ENCODE measurements around the gene NREP.

The NREP gene

GRCh38 chr5:111783537-111783936 lies 26.5 kb upstream of the NREP start:
- Histone ChIP-seq H3K4me3 (ENCODE audit: low read length in 2 of 2) (no peak overlapping the region), H3K9me3 (ENCODE audit: control insufficient read depth in 2 of 2, low read length in 2 of 2) (no peaks in the 10 kb centered on the region), H3K4me1 (ENCODE audit: control insufficient read depth in 2 of 2, insufficient read depth in 2 of 2, low read length in 2 of 2) (no peaks in the 10 kb centered on the region), H3K9ac (ENCODE audit: low read depth in 1 of 2, low read length in 2 of 2) (no peak overlapping the region), H3K27ac (ENCODE audit: low read depth in 2 of 2, low read length in 2 of 2) (no peak overlapping the region), H3K27me3 (ENCODE audit: control insufficient read depth in 2 of 2, insufficient read depth in 2 of 2, low read length in 2 of 2) (no peaks in the 10 kb centered on the region), H3K36me3 (ENCODE audit: control insufficient read depth in 2 of 2, insufficient read depth in 2 of 2, low read length in 2 of 2) (no peaks in the 10 kb centered on the region)

DNA sequence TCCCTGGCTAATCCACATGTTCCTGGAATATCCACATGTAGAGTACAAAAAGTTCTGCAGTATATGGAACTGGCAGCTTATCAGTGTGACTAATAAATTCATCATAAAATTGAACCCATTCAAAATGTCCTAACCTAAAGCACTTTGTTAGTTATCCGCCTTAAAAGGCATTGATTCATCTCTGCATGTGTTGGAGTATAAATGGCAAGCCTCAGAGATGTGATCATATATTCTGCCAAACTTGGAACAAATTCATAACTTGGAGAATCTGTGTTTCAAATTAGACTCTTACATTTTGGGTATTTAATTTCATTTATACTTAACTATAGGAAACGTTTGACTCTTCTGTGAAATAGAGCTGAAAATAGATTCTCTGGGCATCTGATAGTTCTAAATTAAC lies 25.2 kb upstream of the NREP start:
- Histone ChIP-seq H3K36me3 (ENCODE audit: control insufficient read depth in 2 of 2, insufficient read depth in 2 of 2, low read length in 2 of 2) (no peaks in the 10 kb centered on the region), H3K4me3 (ENCODE audit: low read length in 2 of 2) (no peak overlapping the region), H3K4me1 (ENCODE audit: control insufficient read depth in 2 of 2, insufficient read depth in 2 of 2, low read length in 2 of 2) (no peaks in the 10 kb centered on the region)

GRCh38 chr5:111781200-111781599 lies 24.2 kb upstream of the NREP start:
- H3K27me3 ChIP-seq (ENCODE audit: control insufficient read depth in 2 of 2, insufficient read depth in 2 of 2, low read length in 2 of 2) = no peaks in the 10 kb centered on the region
- no peaks in the 10 kb centered on the region for H3K9me3 ChIP-seq (ENCODE audit: control insufficient read depth in 2 of 2, low read length in 2 of 2)
- H3K9ac ChIP-seq (ENCODE audit: low read depth in 1 of 2, low read length in 2 of 2) = no peak overlapping the region
- no peak overlapping the region for H3K27ac ChIP-seq (ENCODE audit: low read depth in 2 of 2, low read length in 2 of 2)
- H3K4me3 ChIP-seq (ENCODE audit: low read length in 2 of 2) = no peak overlapping the region
- H3K4me1 ChIP-seq (ENCODE audit: control insufficient read depth in 2 of 2, insufficient read depth in 2 of 2, low read length in 2 of 2) = no peaks in the 10 kb centered on the region
- H3K36me3 ChIP-seq (ENCODE audit: control insufficient read depth in 2 of 2, insufficient read depth in 2 of 2, low read length in 2 of 2) = no peaks in the 10 kb centered on the region

More for the DNA sequence above, 25.2 kb upstream of the NREP start:
- Histone ChIP-seq H3K9ac (ENCODE audit: low read depth in 1 of 2, low read length in 2 of 2) (no peak overlapping the region), H3K9me3 (ENCODE audit: control insufficient read depth in 2 of 2, low read length in 2 of 2) (no peaks in the 10 kb centered on the region), H3K27ac (ENCODE audit: low read depth in 2 of 2, low read length in 2 of 2) (no peak overlapping the region), H3K27me3 (ENCODE audit: control insufficient read depth in 2 of 2, insufficient read depth in 2 of 2, low read length in 2 of 2) (no peaks in the 10 kb centered on the region)

- no peaks in the 10 kb centered on the region for H3K36me3 ChIP-seq (ENCODE audit: control insufficient read depth in 2 of 2, insufficient read depth in 2 of 2, low read length in 2 of 2)
- no peak overlapping the region for H3K4me3 ChIP-seq (ENCODE audit: low read length in 2 of 2)
- H3K9ac ChIP-seq (ENCODE audit: low read depth in 1 of 2, low read length in 2 of 2) = no peak overlapping the region
- no peaks in the 10 kb centered on the region for H3K27me3 ChIP-seq (ENCODE audit: control insufficient read depth in 2 of 2, insufficient read depth in 2 of 2, low read length in 2 of 2)
- H3K4me1 ChIP-seq (ENCODE audit: control insufficient read depth in 2 of 2, insufficient read depth in 2 of 2, low read length in 2 of 2) = no peaks in the 10 kb centered on the region
- H3K9me3 ChIP-seq (ENCODE audit: control insufficient read depth in 2 of 2, low read length in 2 of 2) = no peaks in the 10 kb centered on the region
- no peak overlapping the region for H3K27ac ChIP-seq (ENCODE audit: low read depth in 2 of 2, low read length in 2 of 2)
Measured at GRCh38 chr5:111779922-111780292, 22.9 kb upstream of the NREP start.

GRCh38 chr5:111779260-111779921 lies 22.4 kb upstream of the NREP start:
- H3K4me1 ChIP-seq (ENCODE audit: control insufficient read depth in 2 of 2, insufficient read depth in 2 of 2, low read length in 2 of 2) = peaks cover 0 to 3% of the 10 kb centered on the region in 2 donors
- H3K4me3 ChIP-seq (ENCODE audit: low read length in 2 of 2) = no peak overlapping the region
- no peak overlapping the region for H3K27ac ChIP-seq (ENCODE audit: low read depth in 2 of 2, low read length in 2 of 2)
- H3K27me3 ChIP-seq (ENCODE audit: control insufficient read depth in 2 of 2, insufficient read depth in 2 of 2, low read length in 2 of 2) = no peaks in the 10 kb centered on the region
- no peaks in the 10 kb centered on the region for H3K36me3 ChIP-seq (ENCODE audit: control insufficient read depth in 2 of 2, insufficient read depth in 2 of 2, low read length in 2 of 2)
- H3K9me3 ChIP-seq (ENCODE audit: control insufficient read depth in 2 of 2, low read length in 2 of 2) = no peaks in the 10 kb centered on the region
- no peak overlapping the region for H3K9ac ChIP-seq (ENCODE audit: low read depth in 1 of 2, low read length in 2 of 2)

GRCh38 chr5:111776913-111777781 lies 20.2 kb upstream of the NREP start:
- no peak overlapping the region for H3K27ac ChIP-seq (ENCODE audit: low read depth in 2 of 2, low read length in 2 of 2)
- H3K9ac ChIP-seq (ENCODE audit: low read depth in 1 of 2, low read length in 2 of 2) = no peak overlapping the region
- H3K36me3 ChIP-seq (ENCODE audit: control insufficient read depth in 2 of 2, insufficient read depth in 2 of 2, low read length in 2 of 2) = no peaks in the 10 kb centered on the region
- H3K9me3 ChIP-seq (ENCODE audit: control insufficient read depth in 2 of 2, low read length in 2 of 2) = no peaks in the 10 kb centered on the region
- peaks cover 0 to 5% of the 10 kb centered on the region in 2 donors for H3K4me1 ChIP-seq (ENCODE audit: control insufficient read depth in 2 of 2, insufficient read depth in 2 of 2, low read length in 2 of 2)
- H3K4me3 ChIP-seq (ENCODE audit: low read length in 2 of 2) = no peak overlapping the region
- no peaks in the 10 kb centered on the region for H3K27me3 ChIP-seq (ENCODE audit: control insufficient read depth in 2 of 2, insufficient read depth in 2 of 2, low read length in 2 of 2)

- Histone ChIP-seq H3K9me3 (ENCODE audit: control insufficient read depth in 2 of 2, low read length in 2 of 2) (no peaks in the 10 kb centered on the region), H3K27ac (ENCODE audit: low read depth in 2 of 2, low read length in 2 of 2) (no peak overlapping the region), H3K4me3 (ENCODE audit: low read length in 2 of 2) (no peak overlapping the region), H3K4me1 (ENCODE audit: control insufficient read depth in 2 of 2, insufficient read depth in 2 of 2, low read length in 2 of 2) (peaks cover 0 to 5% of the 10 kb centered on the region in 2 donors), H3K9ac (ENCODE audit: low read depth in 1 of 2, low read length in 2 of 2) (no peak overlapping the region), H3K27me3 (ENCODE audit: control insufficient read depth in 2 of 2, insufficient read depth in 2 of 2, low read length in 2 of 2) (no peaks in the 10 kb centered on the region), H3K36me3 (ENCODE audit: control insufficient read depth in 2 of 2, insufficient read depth in 2 of 2, low read length in 2 of 2) (no peaks in the 10 kb centered on the region)
Measured at GRCh38 chr5:111775224-111775623, 18.2 kb upstream of the NREP start.

- H3K27ac ChIP-seq (ENCODE audit: low read depth in 2 of 2, low read length in 2 of 2) = no peak overlapping the region
- no peak overlapping the region for H3K4me3 ChIP-seq (ENCODE audit: low read length in 2 of 2)
- H3K27me3 ChIP-seq (ENCODE audit: control insufficient read depth in 2 of 2, insufficient read depth in 2 of 2, low read length in 2 of 2) = no peaks in the 10 kb centered on the region
- H3K9me3 ChIP-seq (ENCODE audit: control insufficient read depth in 2 of 2, low read length in 2 of 2) = no peaks in the 10 kb centered on the region
- peaks cover 0 to 5% of the 10 kb centered on the region in 2 donors for H3K4me1 ChIP-seq (ENCODE audit: control insufficient read depth in 2 of 2, insufficient read depth in 2 of 2, low read length in 2 of 2)
- no peak overlapping the region for H3K9ac ChIP-seq (ENCODE audit: low read depth in 1 of 2, low read length in 2 of 2)
- H3K36me3 ChIP-seq (ENCODE audit: control insufficient read depth in 2 of 2, insufficient read depth in 2 of 2, low read length in 2 of 2) = no peaks in the 10 kb centered on the region
Measured at GRCh38 chr5:111774525-111774924, 17.5 kb upstream of the NREP start.

- no peaks in the 10 kb centered on the region for H3K9me3 ChIP-seq (ENCODE audit: control insufficient read depth in 2 of 2, low read length in 2 of 2)
- H3K9ac ChIP-seq (ENCODE audit: low read depth in 1 of 2, low read length in 2 of 2) = no peak overlapping the region
- H3K4me3 ChIP-seq (ENCODE audit: low read length in 2 of 2) = no peak overlapping the region
- H3K27ac ChIP-seq (ENCODE audit: low read depth in 2 of 2, low read length in 2 of 2) = no peak overlapping the region
- no peaks in the 10 kb centered on the region for H3K36me3 ChIP-seq (ENCODE audit: control insufficient read depth in 2 of 2, insufficient read depth in 2 of 2, low read length in 2 of 2)
- peaks cover 0 to 5% of the 10 kb centered on the region in 2 donors for H3K4me1 ChIP-seq (ENCODE audit: control insufficient read depth in 2 of 2, insufficient read depth in 2 of 2, low read length in 2 of 2)
- H3K27me3 ChIP-seq (ENCODE audit: control insufficient read depth in 2 of 2, insufficient read depth in 2 of 2, low read length in 2 of 2) = no peaks in the 10 kb centered on the region
Measured at GRCh38 chr5:111772456-111773122, 15.6 kb upstream of the NREP start.

DNA sequence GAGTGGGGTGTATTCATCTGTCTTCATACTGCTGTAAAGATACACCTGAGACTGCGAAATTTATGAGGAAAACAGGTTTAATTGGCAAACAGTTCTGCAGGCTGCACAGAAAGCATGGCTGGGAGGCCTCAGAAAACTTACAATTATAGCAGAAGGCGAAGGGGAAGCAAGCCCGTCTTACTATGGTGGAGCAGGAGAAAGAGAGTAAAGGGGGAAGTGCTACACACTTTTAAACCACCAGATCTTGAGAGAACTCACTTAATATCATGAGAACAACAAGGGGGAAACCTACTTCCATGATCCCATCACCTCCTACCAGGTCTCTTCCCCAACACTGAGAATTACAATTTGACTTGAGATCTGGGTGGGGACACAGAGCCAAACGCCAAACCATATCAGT lies 12.5 kb upstream of the NREP start:
- Histone ChIP-seq H3K4me1 (ENCODE audit: control insufficient read depth in 2 of 2, insufficient read depth in 2 of 2, low read length in 2 of 2) (peaks cover 0 to 3% of the 10 kb centered on the region in 2 donors), H3K27me3 (ENCODE audit: control insufficient read depth in 2 of 2, insufficient read depth in 2 of 2, low read length in 2 of 2) (no peaks in the 10 kb centered on the region), H3K27ac (ENCODE audit: low read depth in 2 of 2, low read length in 2 of 2) (no peak overlapping the region)

More for the DNA sequence above, 12.5 kb upstream of the NREP start:
- Histone ChIP-seq H3K4me3 (ENCODE audit: low read length in 2 of 2) (no peak overlapping the region), H3K9me3 (ENCODE audit: control insufficient read depth in 2 of 2, low read length in 2 of 2) (no peaks in the 10 kb centered on the region), H3K36me3 (ENCODE audit: control insufficient read depth in 2 of 2, insufficient read depth in 2 of 2, low read length in 2 of 2) (no peaks in the 10 kb centered on the region), H3K9ac (ENCODE audit: low read depth in 1 of 2, low read length in 2 of 2) (no peak overlapping the region)
